T follicular helper cell (primary cell): ENCODE data around the gene BTF3.
"Not testable (repeated sequence)": the region's sequence is repeated elsewhere in the genome, so short reads cannot be mapped to it uniquely, and the experiment has no call there.

Source experiments
- DNase-seq: peaks from one replicate; pipeline ENCODE4 v3.0.0-alpha.2; 2020; ENCODE audit warnings: low read depth
- total RNA-seq, 2 experiments: gene quantifications; one replicate each; lab custom pipeline; 2026; lab: John Stamatoyannopoulos, UW

BTF3 gene
- 413 to 639 reads per million in 2 experiments for total RNA-seq

DNA sequence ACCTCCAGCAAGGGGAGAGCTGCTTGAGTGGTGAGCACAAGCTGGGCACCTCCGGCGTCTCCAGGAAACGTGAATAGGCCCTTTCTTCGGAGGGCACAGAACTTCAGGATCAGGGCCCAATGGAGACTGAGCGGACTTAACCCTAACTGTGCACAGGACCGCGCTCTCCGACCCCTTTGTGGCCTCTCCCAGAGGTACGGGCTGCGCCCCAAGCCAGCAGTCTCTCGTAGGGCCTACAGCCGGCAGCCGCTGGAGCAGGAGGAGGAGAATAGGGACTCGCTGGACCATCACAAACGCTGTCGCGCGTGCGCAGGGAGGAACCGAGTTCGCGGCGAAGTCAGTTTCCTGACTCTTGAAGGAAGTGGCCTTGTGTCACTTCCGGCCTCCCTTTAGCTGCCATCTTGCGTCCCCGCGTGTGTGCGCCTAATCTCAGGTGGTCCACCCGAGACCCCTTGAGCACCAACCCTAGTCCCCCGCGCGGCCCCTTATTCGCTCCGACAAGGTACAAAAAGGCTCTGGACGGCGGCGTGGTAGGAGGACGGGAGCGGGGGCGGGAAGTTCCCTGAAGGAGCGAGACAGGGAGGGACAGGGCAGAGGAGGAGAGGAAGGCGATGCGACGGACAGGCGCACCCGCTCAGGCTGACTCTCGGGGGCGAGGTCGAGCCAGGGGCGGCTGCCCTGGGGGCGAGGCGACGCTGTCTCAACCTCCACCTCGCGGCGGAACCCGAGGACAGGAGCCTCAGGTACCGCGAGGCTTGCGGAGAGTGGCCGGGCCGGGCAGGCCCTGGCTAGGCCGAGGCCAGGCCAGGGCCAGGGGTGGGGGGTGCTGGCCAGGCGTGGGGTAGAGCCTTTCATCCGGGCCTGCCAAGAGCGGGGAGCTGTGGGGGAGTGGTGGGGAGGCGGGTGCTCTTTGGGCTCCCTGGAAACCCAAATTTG lies at the start of gene BTF3:
Gene BTF3, plus strand, starts transcription at position 386 of the 936 bp plus-strand sequence. Its CDS starts 226 bp downstream, at position 612.
- DNase-seq = peak; percentile 87

DNA sequence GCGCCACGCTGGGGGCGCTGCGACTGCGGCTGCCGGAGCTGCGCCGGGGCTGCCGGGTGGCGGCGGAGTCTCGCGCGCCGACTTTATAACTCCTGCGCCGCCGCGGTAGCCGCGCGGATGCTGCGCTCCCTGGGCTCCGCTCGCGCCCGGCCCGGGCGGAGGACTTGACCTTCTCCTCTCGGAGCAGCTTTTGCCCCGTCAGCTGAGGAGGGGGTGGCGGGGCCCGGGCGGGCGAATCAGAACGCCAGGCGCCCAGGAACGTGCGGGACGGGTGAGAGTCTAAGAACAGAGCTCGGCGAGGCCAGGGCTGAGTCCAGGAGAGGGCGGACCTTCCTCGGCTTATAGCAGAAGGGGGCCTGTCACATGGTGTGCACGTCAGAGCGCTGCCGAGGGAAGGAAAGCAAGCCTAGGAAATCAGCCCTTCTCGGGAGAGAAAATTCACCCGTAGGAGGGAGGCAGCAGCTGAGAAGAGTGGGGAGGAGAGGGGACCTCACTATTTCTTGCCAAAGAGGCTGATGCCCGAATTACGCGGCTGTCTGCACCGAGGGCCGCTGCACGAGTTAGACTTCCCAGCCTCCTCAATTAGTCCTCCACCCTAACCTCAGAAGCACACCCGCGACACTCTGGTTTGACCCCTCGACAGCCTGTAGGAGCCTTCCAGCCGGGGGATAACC lies 49.6 kb upstream of the BTF3 start, which contains the start of gene FOXD1:
Gene FOXD1, minus strand, starts transcription at position 315 of the 674 bp plus-strand sequence. CDS start 415 bp downstream, outside the sequence.
- DNase-seq = no peak

- no peak for DNase-seq
These were observed 48.1 kb upstream of the BTF3 start for GRCh38 chr5:73450137-73450536.

- DNase-seq = no peak
These were observed 47.5 kb upstream of the BTF3 start for GRCh38 chr5:73450672-73451223.

GRCh38 chr5:73451224-73452130 lies 46.8 kb upstream of the BTF3 start:
- peak; percentile 47 for DNase-seq

DNA sequence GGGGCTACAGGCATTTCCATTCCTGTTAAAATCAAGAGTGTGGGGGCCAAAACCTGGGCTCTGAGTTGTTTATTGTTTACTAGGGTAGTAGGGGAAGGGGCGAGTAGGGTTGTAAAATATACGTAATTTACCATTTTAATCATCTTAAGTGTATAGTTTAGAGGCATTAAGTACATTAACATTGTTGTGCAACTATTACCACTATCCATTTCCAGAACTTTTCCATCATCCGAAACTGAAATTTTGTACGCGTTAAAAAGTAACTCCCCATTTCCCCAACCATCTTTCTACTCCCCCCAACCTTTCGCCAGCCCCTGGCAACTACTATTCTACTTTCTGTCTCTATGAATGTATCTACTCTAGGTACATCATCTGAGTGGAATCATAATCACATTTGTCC lies 46.0 kb upstream of the BTF3 start:
- no peak for DNase-seq

- no peak for DNase-seq
These were observed 43.7 kb upstream of the BTF3 start for GRCh38 chr5:73454379-73455036.

- not testable (repeated sequence) for DNase-seq
These were observed 41.8 kb upstream of the BTF3 start for GRCh38 chr5:73456462-73456861.

- DNase-seq = no peak
These were observed 38.9 kb upstream of the BTF3 start for GRCh38 chr5:73459366-73459765.

- no peak for DNase-seq
These were observed 38.1 kb upstream of the BTF3 start for GRCh38 chr5:73460133-73460532.

GRCh38 chr5:73464016-73464745 lies 34.1 kb upstream of the BTF3 start:
- no peak for DNase-seq

- not testable (repeated sequence) for DNase-seq
These were observed 29.6 kb upstream of the BTF3 start for GRCh38 chr5:73468638-73469037.

DNA sequence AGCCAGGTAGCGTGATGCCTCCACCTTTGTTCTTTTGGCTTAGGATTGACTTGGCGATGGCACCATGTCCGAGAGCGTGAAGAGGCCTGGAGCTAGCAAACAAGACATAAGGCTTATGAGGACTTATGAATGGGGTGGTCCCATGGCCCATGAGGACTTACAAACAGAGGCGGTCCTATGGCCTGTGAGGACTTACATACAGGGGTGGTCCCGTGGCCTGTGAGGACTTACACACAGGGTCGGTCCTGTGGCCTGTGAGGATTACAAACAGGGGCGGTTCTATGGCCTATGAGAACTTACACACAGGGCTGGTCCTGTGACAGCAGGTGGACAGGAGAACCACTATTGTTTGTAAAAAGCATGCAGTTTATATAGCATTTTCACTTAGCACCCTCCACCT lies 28.4 kb upstream of the BTF3 start:
- DNase-seq = no peak

- DNase-seq = no peak
These were observed 26.6 kb upstream of the BTF3 start for GRCh38 chr5:73471654-73472053.

- DNase-seq = no peak
These were observed 26.1 kb upstream of the BTF3 start for GRCh38 chr5:73472116-73472515.

DNA sequence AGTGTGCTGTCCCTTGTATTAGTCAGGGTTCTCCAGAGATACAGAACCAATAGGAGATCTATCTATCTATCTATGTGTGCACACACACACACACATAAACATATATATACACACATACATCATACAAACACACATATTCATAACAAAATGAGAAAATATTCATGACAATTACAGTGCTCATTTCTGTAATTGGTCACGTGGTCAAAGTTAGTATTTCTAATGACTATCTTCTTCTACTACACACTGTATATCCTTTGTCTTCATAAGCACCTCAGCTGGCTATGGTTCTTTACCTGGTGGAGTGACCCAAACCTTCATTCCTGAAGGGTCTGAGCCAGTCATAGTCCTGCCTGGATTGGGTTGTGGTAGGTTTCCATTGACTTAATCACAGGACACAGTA lies 17.7 kb upstream of the BTF3 start:
- DNase-seq = no peak

DNA sequence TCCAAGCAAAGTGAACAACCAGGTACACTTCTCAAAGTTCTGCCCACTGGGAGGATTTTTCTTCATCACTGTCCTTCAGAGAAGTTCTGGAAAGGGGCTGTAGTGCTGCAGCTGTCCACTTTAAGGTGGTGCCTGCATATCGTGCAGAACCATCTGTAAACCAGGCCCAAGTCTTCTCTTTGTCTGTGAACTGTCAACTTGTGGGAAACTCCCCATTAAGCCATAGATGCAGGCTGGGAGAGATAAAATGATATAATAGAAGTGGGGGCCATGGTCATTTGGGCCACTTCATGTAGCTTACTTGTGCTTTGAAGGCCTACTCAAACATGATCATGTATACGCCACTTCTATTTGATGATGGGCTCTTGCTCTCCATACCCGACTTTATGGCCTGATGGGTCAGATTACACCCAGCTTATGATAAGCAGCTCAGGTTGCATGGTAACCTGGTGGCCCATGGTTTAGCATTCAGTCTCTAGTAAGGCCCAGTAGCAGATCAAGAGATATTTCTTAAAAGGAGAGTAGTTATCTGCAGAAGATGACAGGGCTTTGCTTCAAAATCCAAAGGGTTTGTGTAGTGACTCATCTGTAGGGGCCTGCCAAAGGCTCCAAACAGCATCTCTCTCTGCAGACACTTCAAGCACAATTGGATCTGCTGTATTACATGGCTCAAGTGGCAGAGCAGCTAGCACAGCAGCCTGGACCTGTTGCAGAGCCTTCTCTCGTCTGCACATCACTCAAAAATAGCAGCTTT lies 15.7 kb upstream of the BTF3 start:
- no peak for DNase-seq

GRCh38 chr5:73483676-73484075 lies 14.6 kb upstream of the BTF3 start:
- no peak for DNase-seq

- no peak for DNase-seq
These were observed 13.7 kb upstream of the BTF3 start for GRCh38 chr5:73484511-73484910.

- no peak for DNase-seq
These were observed 12.5 kb upstream of the BTF3 start for GRCh38 chr5:73485715-73486114.
